HEK293 (cell line): ENCODE measurements around the gene TTLL9.

Experiments
- CTCF ChIA-PET: fragments of 350-600 bp; formaldehyde crosslinking; extraction: SDS; loops from one replicate; lab custom pipeline; 2021; ENCODE audit warnings: antibody characterized with exemption; lab: Yijun Ruan, JAX
- POLR2A ChIA-PET: fragments of 300-600 bp; formaldehyde crosslinking; extraction: SDS; loops from one replicate; lab custom pipeline; 2020; ENCODE audit warnings: antibody characterized with exemption, inconsistent platforms; lab: Yijun Ruan, JAX
- H3K27ac ChIP-seq: fragments of 200-500 bp; sonication (Bioruptor generic); 2 replicates; pipeline ENCODE4 v1.5.1; 2014; ENCODE audit warnings: low read depth, low read length, control low read depth, inconsistent platforms; ENCODE audit errors: extremely low read depth
- H3K36me3 ChIP-seq, 2 experiments: fragments of 200-500 bp in 1 of 2; sonication (Bioruptor generic) in 1 of 2; 1 replicate in 1 of 2; 2 replicates in 1 of 2; pipeline ENCODE4 v1.5.1; 2014 to 2017; ENCODE audit warnings: inconsistent platforms in 2 of 2, low read length in 2 of 2; ENCODE audit not compliant: control insufficient read depth in 2 of 2, insufficient read depth in 1 of 2
- H3K4me1 ChIP-seq: fragments of 200-500 bp; sonication (Bioruptor generic); 2 replicates; pipeline ENCODE4 v1.5.1; 2014; ENCODE audit warnings: mild to moderate bottlenecking, low read length, inconsistent platforms; ENCODE audit not compliant: control insufficient read depth, insufficient read depth
- H3K4me3 ChIP-seq: 2 replicates; pipeline ENCODE4 v1.5.1; 2011; ENCODE audit warnings: low read depth, mild to moderate bottlenecking, control low read depth, low read length, moderate library complexity
- H3K9me3 ChIP-seq: fragments of 200-500 bp; sonication (Bioruptor generic); 2 replicates; pipeline ENCODE4 v1.5.1; 2014; ENCODE audit warnings: low read depth, low read length, inconsistent platforms; ENCODE audit not compliant: control insufficient read depth, insufficient read depth
- PRDM1 ChIP-seq: fragments of 450-650 bp; formaldehyde crosslinking; IDR thresholded peaks from 2 replicates; pipeline ENCODE4; 2016; ENCODE audit warnings: missing biosample characterization, missing genetic modification characterization
- PRDM10 ChIP-seq: fragments of 450-650 bp; formaldehyde crosslinking; IDR thresholded peaks from 2 replicates; pipeline ENCODE4 v1.5.1; 2016; ENCODE audit warnings: missing biosample characterization, missing genetic modification characterization
- PRDM4 ChIP-seq: fragments of 450-650 bp; formaldehyde crosslinking; IDR thresholded peaks from 2 replicates; pipeline ENCODE4 v1.5.1; 2017; ENCODE audit warnings: missing biosample characterization, missing genetic modification characterization
- RBAK ChIP-seq: fragments of 450-650 bp; formaldehyde crosslinking; IDR thresholded peaks from 2 replicates; pipeline ENCODE4 v1.5.1; 2016; ENCODE audit warnings: missing biosample characterization, missing genetic modification characterization
- REST ChIP-seq: fragments of 450-650 bp; formaldehyde crosslinking; IDR thresholded peaks from 2 replicates; pipeline ENCODE4 v1.5.1; 2016; ENCODE audit warnings: missing biosample characterization, missing genetic modification characterization
- TCF7L2 ChIP-seq: IDR thresholded peaks from 2 replicates; pipeline ENCODE4 v1.6.1; 2011; ENCODE audit warnings: low read depth, mild to moderate bottlenecking, inconsistent platforms, low read length, moderate library complexity, borderline replicate concordance
- YY2 ChIP-seq: fragments of 450-650 bp; formaldehyde crosslinking; IDR thresholded peaks from 2 replicates; pipeline ENCODE4 v1.5.1; 2016; ENCODE audit warnings: missing biosample characterization, missing genetic modification characterization
- ZNF16 ChIP-seq: fragments of 450-650 bp; formaldehyde crosslinking; IDR thresholded peaks from 2 replicates; pipeline ENCODE4 v1.5.1; 2016; ENCODE audit warnings: low read depth, missing biosample characterization, missing genetic modification characterization
- ZNF175 ChIP-seq: fragments of 450-650 bp; formaldehyde crosslinking; IDR thresholded peaks from 2 replicates; pipeline ENCODE4 v1.5.1; 2016; ENCODE audit warnings: missing biosample characterization, missing genetic modification characterization
- ZNF184 ChIP-seq: fragments of 450-650 bp; IDR thresholded peaks from 2 replicates; pipeline ENCODE4 v1.5.1; 2018; ENCODE audit warnings: missing biosample characterization, mild to moderate bottlenecking, missing genetic modification characterization
- ZNF266 ChIP-seq: fragments of 450-650 bp; formaldehyde crosslinking; IDR thresholded peaks from 2 replicates; pipeline ENCODE4 v1.5.1; 2016; ENCODE audit warnings: missing biosample characterization, missing genetic modification characterization, low read depth
- ZNF311 ChIP-seq: fragments of 450-650 bp; formaldehyde crosslinking; IDR thresholded peaks from 2 replicates; pipeline ENCODE4 v1.5.1; 2017; ENCODE audit warnings: missing biosample characterization, missing genetic modification characterization, borderline replicate concordance
- ZNF362 ChIP-seq: fragments of 450-650 bp; formaldehyde crosslinking; IDR thresholded peaks from 2 replicates; pipeline ENCODE4 v1.5.1; 2016; ENCODE audit warnings: missing biosample characterization, missing genetic modification characterization
- ZNF473 ChIP-seq: fragments of 450-650 bp; formaldehyde crosslinking; IDR thresholded peaks from 2 replicates; pipeline ENCODE4 v1.5.1; 2017; ENCODE audit warnings: missing biosample characterization, missing genetic modification characterization
- ZNF48 ChIP-seq: fragments of 450-650 bp; formaldehyde crosslinking; IDR thresholded peaks from 2 replicates; pipeline ENCODE4 v1.5.1; 2016; ENCODE audit warnings: missing biosample characterization, missing genetic modification characterization
- ZNF510 ChIP-seq: fragments of 450-650 bp; formaldehyde crosslinking; IDR thresholded peaks from 2 replicates; pipeline ENCODE4 v1.5.1; 2018; ENCODE audit warnings: mild to moderate bottlenecking, missing genetic modification characterization, missing biosample characterization; ENCODE audit not compliant: insufficient replicate concordance
- ZNF529 ChIP-seq: fragments of 450-650 bp; formaldehyde crosslinking; IDR thresholded peaks from 2 replicates; pipeline ENCODE4 v1.5.1; 2017; ENCODE audit warnings: missing genetic modification characterization, missing biosample characterization; ENCODE audit not compliant: insufficient replicate concordance
- ZNF555 ChIP-seq: fragments of 450-650 bp; formaldehyde crosslinking; conservative IDR thresholded peaks from 2 replicates; pipeline ENCODE4 v1.5.1; 2017; ENCODE audit warnings: missing biosample characterization, mild to moderate bottlenecking, missing genetic modification characterization, inconsistent platforms
- ZNF558 ChIP-seq: fragments of 450-650 bp; formaldehyde crosslinking; IDR thresholded peaks from 2 replicates; pipeline ENCODE4 v1.5.1; 2016; ENCODE audit warnings: missing biosample characterization, missing genetic modification characterization
- ZNF670 ChIP-seq: fragments of 450-650 bp; formaldehyde crosslinking; IDR thresholded peaks from 2 replicates; pipeline ENCODE4 v1.5.1; 2016; ENCODE audit warnings: missing biosample characterization, missing genetic modification characterization, low read depth
- ZNF776 ChIP-seq: fragments of 450-650 bp; formaldehyde crosslinking; IDR thresholded peaks from 2 replicates; pipeline ENCODE4 v1.5.0; 2017; ENCODE audit warnings: missing biosample characterization, missing genetic modification characterization, borderline replicate concordance
- ZNF791 ChIP-seq: fragments of 450-650 bp; formaldehyde crosslinking; IDR thresholded peaks from 2 replicates; pipeline ENCODE4 v1.5.1; 2016; ENCODE audit warnings: missing biosample characterization, missing genetic modification characterization
- ZNF792 ChIP-seq: fragments of 450-650 bp; formaldehyde crosslinking; IDR thresholded peaks from 2 replicates; pipeline ENCODE4 v1.5.1; 2016; ENCODE audit warnings: missing biosample characterization, missing genetic modification characterization
- ZNF843 ChIP-seq: fragments of 450-650 bp; formaldehyde crosslinking; IDR thresholded peaks from 2 replicates; pipeline ENCODE4 v1.5.1; 2016; ENCODE audit warnings: missing biosample characterization, missing genetic modification characterization
- ZSCAN23 ChIP-seq: fragments of 450-650 bp; formaldehyde crosslinking; IDR thresholded peaks from 2 replicates; pipeline ENCODE4 v1.5.1; 2016; ENCODE audit warnings: missing biosample characterization, missing genetic modification characterization

TTLL9 gene

GRCh38 chr20:31907046-31907445, 36.6 kb downstream of the TTLL9 start (continued):
- no peak for TF ChIP-seq ZNF48
- no peak for TF ChIP-seq RBAK
- TF ChIP-seq ZNF792 = no peak
- TF ChIP-seq ZNF529 (tag by site-specific recombination) = no peak
- TF ChIP-seq ZNF670 (tag by site-specific recombination) = no peak

GRCh38 chr20:31908016-31908415, 37.6 kb downstream of the TTLL9 start:
- POLR2A ChIA-PET = no interaction called here
- Histone ChIP-seq H3K9me3 (no peaks in the 10 kb centered on the region), H3K27ac (no peak overlapping the region), H3K4me3 (no peak overlapping the region), H3K36me3 (no peaks in the 10 kb centered on the region), H3K4me1 (no peaks in the 10 kb centered on the region)
- TF ChIP-seq ZNF311 (tag by site-specific recombination) (no peak), TCF7L2 (no peak), PRDM1 (tag by site-specific recombination) (no peak), ZSCAN23 (tag by site-specific recombination) (no peak), YY2 (tag by site-specific recombination) (no peak), ZNF266 (tag by site-specific recombination) (no peak), ZNF175 (tag by site-specific recombination) (no peak), ZNF791 (tag by site-specific recombination) (no peak), ZNF510 (tag by site-specific recombination) (no peak), ZNF362 (tag by site-specific recombination) (no peak), ZNF558 (no peak), REST (tag by site-specific recombination) (no peak), PRDM10 (tag by site-specific recombination) (no peak), ZNF555 (no peak), ZNF473 (no peak), PRDM4 (no peak), ZNF843 (tag by site-specific recombination) (no peak), ZNF776 (tag by site-specific recombination) (no peak), ZNF184 (tag by site-specific recombination) (no peak), ZNF16 (tag by site-specific recombination) (no peak)
- CTCF ChIA-PET = no interaction called here
